Fibroblast of lung (primary cell): ENCODE measurements around the gene KRTAP5-2. TPM values are rescaled to one million over a fixed set of nuclear protein-coding genes. Genes with fewer than 3 reads are reported as not detected.

Experiments
- DNase-seq, 2 donors: peaks; one replicate each; pipeline versions ENCODE4 v3.0.0 to v3.0.0-alpha.2; 2010; ENCODE audit warnings: low read depth in 2 of 2
- H2AFZ ChIP-seq: 2 replicates; pipeline ENCODE4 v1.5.1; 2012; ENCODE audit warnings: low read length, control low read depth, inconsistent platforms
- H3K27ac ChIP-seq: 2 replicates; pipeline ENCODE4 v1.5.1; 2011; ENCODE audit warnings: low read length, control low read depth; ENCODE audit not compliant: insufficient read depth
- H3K27me3 ChIP-seq: 2 replicates; pipeline ENCODE4 v1.5.1; 2011; ENCODE audit warnings: mild to moderate bottlenecking, low read length; ENCODE audit not compliant: control insufficient read depth, insufficient read depth
- H3K36me3 ChIP-seq: 2 replicates; pipeline ENCODE4 v1.5.1; 2011; ENCODE audit warnings: low read length; ENCODE audit not compliant: control insufficient read depth, insufficient read depth
- H3K4me1 ChIP-seq: 2 replicates; pipeline ENCODE4 v1.5.1; 2011; ENCODE audit warnings: low read length; ENCODE audit not compliant: control insufficient read depth, insufficient read depth; ENCODE audit errors: extremely low read depth
- H3K4me2 ChIP-seq: 2 replicates; pipeline ENCODE4 v1.5.1; 2011; ENCODE audit warnings: low read length, control low read depth; ENCODE audit not compliant: insufficient read depth; ENCODE audit errors: extremely low read depth
- H3K4me3 ChIP-seq, 4 experiments: fragments of 200-600 bp in 1 of 4; sonication (generic) in 1 of 4; replicated peaks in 1 of 4; 2 replicates each; pipeline ENCODE4 v1.5.1; 2011 to 2016; ENCODE audit warnings: low read length in 4 of 4, low read depth in 3 of 4, mild to moderate bottlenecking in 3 of 4, control low read depth in 2 of 4, inconsistent platforms in 1 of 4, mixed read lengths in 1 of 4; ENCODE audit not compliant: insufficient read depth in 1 of 4; ENCODE audit errors: control extremely low read depth in 1 of 4
- H3K79me2 ChIP-seq: 2 replicates; pipeline ENCODE4 v1.5.1; 2012; ENCODE audit warnings: mild to moderate bottlenecking, low read length, inconsistent platforms; ENCODE audit not compliant: control insufficient read depth, insufficient read depth
- H3K9ac ChIP-seq: 2 replicates; pipeline ENCODE4 v1.5.1; 2011; ENCODE audit warnings: mild to moderate bottlenecking, low read length, control low read depth; ENCODE audit not compliant: insufficient read depth
- H3K9me3 ChIP-seq: 2 replicates; pipeline ENCODE4 v1.5.1; 2012; ENCODE audit warnings: low read depth, low read length; ENCODE audit not compliant: control insufficient read depth, insufficient read depth
- H4K20me1 ChIP-seq: 2 replicates; pipeline ENCODE4 v1.5.1; 2011; ENCODE audit warnings: low read length; ENCODE audit not compliant: control insufficient read depth, insufficient read depth; ENCODE audit errors: extremely low read depth
- CTCF ChIP-seq, 2 donors: IDR thresholded peaks in 1 of 2; conservative IDR thresholded peaks in 1 of 2; 1 replicate in 1 of 2; 2 replicates in 1 of 2; pipeline ENCODE4 v1.5.1; 2011 to 2012; ENCODE audit warnings: low read length in 2 of 2, control low read depth in 1 of 2, inconsistent platforms in 1 of 2, low read depth in 1 of 2, mild to moderate bottlenecking in 1 of 2
- EZH2 ChIP-seq: IDR thresholded peaks from 2 replicates; pipeline ENCODE4 v1.5.1; 2012; ENCODE audit warnings: low read length, control low read depth, mild to moderate bottlenecking; ENCODE audit errors: missing control alignments
- polyA plus RNA-seq, 2 donors: library from polyadenylated mRNA; depleted of rRNA in 1 of 2; stranded (reverse) in 1 of 2; unstranded in 1 of 2; fragments of >200 nt; gene quantifications; 2 replicates each; pipeline ENCODE4 v1.2.1, GENCODE V29; 2011 to 2012; ENCODE audit warnings: missing spikeins in 1 of 2
- total RNA-seq: library from RNA; depleted of rRNA; stranded (reverse); fragments of >200 nt; gene quantifications from 2 replicates; pipeline ENCODE4 v1.2.1, GENCODE V29; 2014

Gene KRTAP5-2
- total and polyA plus RNA-seq, 2 donors (not counting 1 experiment from before 2014, with no cell fraction given), result not detected

GRCh38 chr11:1644601-1645356 lies 46.7 kb upstream of the KRTAP5-2 start:
- H3K4me2 ChIP-seq, result no peak overlapping the region
- no peak overlapping the region for H3K27ac ChIP-seq
- no peak overlapping the region for H2AFZ ChIP-seq
- no peaks in the 10 kb centered on the region for H4K20me1 ChIP-seq
- H3K36me3 ChIP-seq, result no peaks in the 10 kb centered on the region
- no peak overlapping the region for H3K4me3 ChIP-seq
- H3K9me3 ChIP-seq, result no peaks in the 10 kb centered on the region
- H3K9ac ChIP-seq, result no peak overlapping the region
- no peak for DNase-seq
- no peaks in the 10 kb centered on the region for H3K79me2 ChIP-seq
- TF ChIP-seq CTCF (conservative IDR thresholded peaks at IDR 0.05 in 1 of 2, IDR thresholded peaks at IDR 0.05 in 1 of 2; ENCODE audit: low read depth in 1 of 2, low read length in 2 of 2) (no peak), EZH2 (no peak)
- H3K27me3 ChIP-seq, result no peaks in the 10 kb centered on the region
- H3K4me1 ChIP-seq, result no peaks in the 10 kb centered on the region

GRCh38 chr11:1643146-1643690 lies 45.1 kb upstream of the KRTAP5-2 start:
- Histone ChIP-seq H3K27me3 (peaks cover 6% of the 10 kb centered on the region), H3K27ac (no peak overlapping the region), H3K4me2 (no peak overlapping the region), H3K36me3 (no peaks in the 10 kb centered on the region), H3K4me1 (no peaks in the 10 kb centered on the region), H4K20me1 (no peaks in the 10 kb centered on the region), H3K9ac (no peak overlapping the region), H3K4me3 (no peak overlapping the region), H2AFZ (no peak overlapping the region), H3K79me2 (no peaks in the 10 kb centered on the region), H3K9me3 (no peaks in the 10 kb centered on the region)
- TF ChIP-seq CTCF (conservative IDR thresholded peaks at IDR 0.05 in 1 of 2, IDR thresholded peaks at IDR 0.05 in 1 of 2; ENCODE audit: low read depth in 1 of 2, low read length in 2 of 2), result no peak
- TF ChIP-seq EZH2, result no peak
- DNase-seq, result no peak

- Histone ChIP-seq H3K36me3 (no peaks in the 10 kb centered on the region), H3K4me3 (no peak overlapping the region), H3K27ac (no peak overlapping the region), H3K4me1 (no peaks in the 10 kb centered on the region), H3K79me2 (no peaks in the 10 kb centered on the region), H3K9me3 (no peaks in the 10 kb centered on the region), H4K20me1 (no peaks in the 10 kb centered on the region), H2AFZ (no peak overlapping the region), H3K4me2 (no peak overlapping the region), H3K27me3 (peaks cover 6% of the 10 kb centered on the region), H3K9ac (no peak overlapping the region)
- DNase-seq, result no peak
- TF ChIP-seq EZH2 (no peak), CTCF (conservative IDR thresholded peaks at IDR 0.05 in 1 of 2, IDR thresholded peaks at IDR 0.05 in 1 of 2; ENCODE audit: low read depth in 1 of 2, low read length in 2 of 2) (no peak)
Observed at GRCh38 chr11:1642288-1643145, 44.4 kb upstream of the KRTAP5-2 start.
